GM23338 (cell line): Measurements from ENCODE around the gene ZNF45. TPM values are rescaled to one million over a fixed set of nuclear protein-coding genes. Genes with fewer than 3 reads are reported as not detected.

Experiments used
- ATAC-seq: fragments of 200-7000 bp; cut with Tn5 transposase; 3 replicates; pipeline ENCODE4 v1.9.1; 2020
- DNase-seq: peaks from one replicate; pipeline ENCODE4 v3.0.0-alpha.2; 2015; ENCODE audit warnings: low spot score
- H2AFZ ChIP-seq: fragments of 200-600 bp; sonication (generic); 2 replicates; pipeline ENCODE4 v1.8.0; 2016; ENCODE audit warnings: antibody characterized with exemption, mild to moderate bottlenecking, moderate library complexity
- H3F3A ChIP-seq: fragments of 200-600 bp; sonication (generic); replicated peaks from 2 replicates; pipeline ENCODE4 v1.8.0; 2017; ENCODE audit warnings: antibody characterized with exemption, mixed run types, low read depth
- H3K27ac ChIP-seq: fragments of 200-600 bp; sonication (generic); 2 replicates; pipeline ENCODE4 v1.6.1; 2016; ENCODE audit warnings: low read depth
- H3K27me3 ChIP-seq: fragments of 200-600 bp; sonication (generic); 2 replicates; pipeline ENCODE4 v1.8.0; 2016; ENCODE audit warnings: mild to moderate bottlenecking, mixed run types, moderate library complexity; ENCODE audit not compliant: insufficient read depth
- H3K36me3 ChIP-seq: fragments of 200-600 bp; sonication (generic); 2 replicates; pipeline ENCODE4 v1.8.0; 2016; ENCODE audit warnings: mild to moderate bottlenecking; ENCODE audit not compliant: insufficient read depth
- H3K4me1 ChIP-seq: fragments of 200-600 bp; sonication (generic); 2 replicates; pipeline ENCODE4 v1.8.0; 2016; ENCODE audit warnings: mild to moderate bottlenecking, moderate library complexity; ENCODE audit not compliant: insufficient read depth
- H3K4me2 ChIP-seq: fragments of 200-600 bp; sonication (generic); 2 replicates; pipeline ENCODE4 v1.7.1; 2017; ENCODE audit warnings: mixed run types
- H3K4me3 ChIP-seq: fragments of 200-600 bp; sonication (generic); 2 replicates; pipeline ENCODE4 v1.6.1; 2016; ENCODE audit warnings: mixed run types
- H3K79me2 ChIP-seq: fragments of 200-600 bp; sonication (generic); replicated peaks from 2 replicates; pipeline ENCODE4 v1.8.0; 2017; ENCODE audit warnings: mild to moderate bottlenecking; ENCODE audit not compliant: insufficient read depth
- H3K9me2 ChIP-seq: fragments of 200-600 bp; sonication (generic); 2 replicates; pipeline ENCODE4 v1.8.0; 2017; ENCODE audit not compliant: insufficient read depth
- H4K20me1 ChIP-seq: fragments of 200-600 bp; sonication (generic); replicated peaks from 2 replicates; pipeline ENCODE4 v1.8.0; 2017; ENCODE audit warnings: mild to moderate bottlenecking; ENCODE audit not compliant: insufficient read depth
- H3K27ac Mint-ChIP-seq: 2 replicates; pipeline ENCODE4 v1.8.0; 2020; ENCODE audit warnings: inconsistent platforms, mild to moderate bottlenecking, moderate library complexity, mixed read lengths
- H3K27me3 Mint-ChIP-seq: 3 replicates; pipeline ENCODE4 v1.8.0; 2022; ENCODE audit warnings: low read depth, mild to moderate bottlenecking, moderate library complexity, mixed read lengths, inconsistent platforms; ENCODE audit not compliant: insufficient read depth, poor library complexity
- H3K36me3 Mint-ChIP-seq: 3 replicates; pipeline ENCODE4 v1.8.0; 2021; ENCODE audit warnings: low read depth, mild to moderate bottlenecking, inconsistent platforms, moderate library complexity, mixed read lengths
- H3K4me1 Mint-ChIP-seq: 3 replicates; pipeline ENCODE4 v1.8.0; 2020; ENCODE audit warnings: mild to moderate bottlenecking, inconsistent platforms, mixed read lengths
- H3K4me3 Mint-ChIP-seq: 3 replicates; pipeline ENCODE4 v1.8.0; 2021; ENCODE audit warnings: moderate library complexity, mild to moderate bottlenecking, inconsistent platforms, mixed read lengths
- H3K9me3 Mint-ChIP-seq: 3 replicates; pipeline ENCODE4 v1.8.0; 2020; ENCODE audit warnings: moderate library complexity, mild to moderate bottlenecking, inconsistent platforms, mixed read lengths
- EZH2 ChIP-seq: fragments of 200-600 bp; sonication (generic); IDR thresholded peaks from one replicate; pipeline ENCODE4 v1.8.0; 2017; ENCODE audit warnings: antibody characterized with exemption, mild to moderate bottlenecking, low read depth; ENCODE audit not compliant: unreplicated experiment
- EZH2phosphoT487 ChIP-seq: fragments of 200-600 bp; sonication (generic); IDR thresholded peaks from one replicate; pipeline ENCODE4 v1.8.1; 2018; ENCODE audit warnings: antibody characterized with exemption; ENCODE audit not compliant: unreplicated experiment
- JUNB ChIP-seq: IDR thresholded peaks from one replicate; pipeline ENCODE4 v1.6.1; 2016; ENCODE audit warnings: antibody characterized with exemption; ENCODE audit not compliant: unreplicated experiment
- NANOG ChIP-seq: IDR thresholded peaks from 2 replicates; pipeline ENCODE4 v1.6.1; 2016; ENCODE audit warnings: antibody characterized with exemption, borderline replicate concordance
- STAT1 ChIP-seq: IDR thresholded peaks from one replicate; pipeline ENCODE4 v1.6.1; 2016; ENCODE audit warnings: antibody characterized with exemption; ENCODE audit not compliant: unreplicated experiment
- ZNF331 ChIP-seq: fragments of 250-450 bp; sonication (Bioruptor Pico); IDR thresholded peaks from 2 replicates; pipeline ENCODE4 v1.5.0; 2020; ENCODE audit warnings: low read depth, mild to moderate bottlenecking, moderate library complexity
- polyA plus RNA-seq: library from polyadenylated mRNA; unstranded; fragments of >200 nt; fragmentation: Nextera tagmentation; extraction: Ambion mirVana; gene quantifications from 2 replicates; pipeline ENCODE4 v1.2.1, GENCODE V29; 2016
- total RNA-seq: library from RNA; depleted of rRNA; stranded (reverse); fragments of >200 nt; shearing (Covaris generic); gene quantifications from 2 replicates; pipeline ENCODE4 v1.2.3, GENCODE V29; 2014
- TF ChIP-seq, protein P1 (sequence below): IDR thresholded peaks from 2 replicates; pipeline ENCODE4 v1.6.1; 2016; ENCODE audit warnings: antibody characterized with exemption
- TF ChIP-seq, protein P2 (sequence below): IDR thresholded peaks from one replicate; pipeline ENCODE4 v1.6.1; 2018; ENCODE audit warnings: antibody characterized with exemption; ENCODE audit not compliant: unreplicated experiment

The ZNF45 gene
- total and polyA plus RNA-seq, 2 experiments from 2014 or later: 3.3 to 9.6 TPM

DNA sequence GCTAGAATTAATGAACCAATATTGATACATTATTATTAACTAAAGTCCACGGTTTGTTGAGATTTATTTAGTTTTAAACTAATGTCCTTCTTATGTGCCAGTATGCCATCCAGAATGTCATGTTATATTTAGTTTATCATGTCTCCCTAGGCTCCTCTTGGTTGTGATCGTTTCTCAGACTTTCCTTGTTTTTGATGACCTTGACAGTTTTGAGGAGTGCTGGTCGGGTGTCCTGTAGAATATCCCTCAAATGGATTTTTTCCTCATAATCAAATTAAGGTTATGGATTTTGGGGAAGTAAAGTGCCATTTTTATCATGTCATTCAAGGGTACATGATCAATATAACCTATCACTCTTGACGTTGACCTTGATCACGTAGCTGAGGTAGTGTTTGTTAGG is 6.1 kb upstream of the ZNF45 start:
- Histone ChIP-seq H3K4me3 (no peak overlapping the region), H4K20me1 (no peaks in the 10 kb centered on the region), H3K27ac (no peak overlapping the region), H3K79me2 (no peaks in the 10 kb centered on the region), H3K27me3 (no peaks in the 10 kb centered on the region), H2AFZ (no peak overlapping the region), H3K4me1 (no peaks in the 10 kb centered on the region), H3F3A (no peaks in the 10 kb centered on the region), H3K4me2 (no peak overlapping the region), H3K9me2 (0 out of 2 replicates have a peak, but pooled peaks cover 7% of the 10 kb centered on the region), H3K36me3 (no peaks in the 10 kb centered on the region)
- no peak for DNase-seq
- no peak overlapping the region for H3K4me3 Mint-ChIP-seq
- H3K4me1 Mint-ChIP-seq: no peaks in the 10 kb centered on the region
- TF ChIP-seq STAT1: no peak
- TF ChIP-seq NANOG: no peak
- H3K9me3 Mint-ChIP-seq: peaks cover 40% of the 10 kb centered on the region
- ATAC-seq: no peak
- H3K36me3 Mint-ChIP-seq: no peaks in the 10 kb centered on the region
- H3K27ac Mint-ChIP-seq: no peak overlapping the region
- H3K27me3 Mint-ChIP-seq: peaks cover 5% of the 10 kb centered on the region

DNA sequence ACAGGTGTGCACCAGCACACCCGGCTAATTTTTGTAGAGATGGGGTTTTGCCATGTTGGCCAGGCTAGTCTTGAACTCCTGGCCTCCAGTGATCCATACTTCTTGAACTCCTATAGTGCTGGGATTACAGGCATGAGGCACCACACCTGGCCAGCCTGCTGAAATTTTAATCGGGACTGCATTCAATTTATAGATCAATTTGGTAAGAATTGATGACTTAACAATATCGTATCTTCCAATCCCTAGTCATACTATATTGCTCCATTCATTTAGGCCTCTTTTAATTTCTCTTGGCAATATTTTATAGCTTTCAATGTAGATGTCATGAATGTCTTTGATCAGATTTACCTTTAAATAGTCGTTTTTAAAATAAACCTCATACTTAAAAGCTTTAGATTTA is 5.6 kb upstream of the ZNF45 start:
- no peaks in the 10 kb centered on the region for H3K79me2 ChIP-seq
- H3K27me3 Mint-ChIP-seq: peaks cover 5% of the 10 kb centered on the region
- no peaks in the 10 kb centered on the region for H3K36me3 Mint-ChIP-seq
- H3F3A ChIP-seq: no peaks in the 10 kb centered on the region
- H3K9me3 Mint-ChIP-seq: peaks cover 35% of the 10 kb centered on the region
- no peak overlapping the region for H3K27ac Mint-ChIP-seq
- H3K4me2 ChIP-seq: no peak overlapping the region
- no peak overlapping the region for H3K27ac ChIP-seq
- 0 out of 2 replicates have a peak, but pooled peaks cover 7% of the 10 kb centered on the region for H3K9me2 ChIP-seq
- TF ChIP-seq NANOG: no peak
- no peak for TF ChIP-seq ZNF331
- TF ChIP-seq, protein P1, sequence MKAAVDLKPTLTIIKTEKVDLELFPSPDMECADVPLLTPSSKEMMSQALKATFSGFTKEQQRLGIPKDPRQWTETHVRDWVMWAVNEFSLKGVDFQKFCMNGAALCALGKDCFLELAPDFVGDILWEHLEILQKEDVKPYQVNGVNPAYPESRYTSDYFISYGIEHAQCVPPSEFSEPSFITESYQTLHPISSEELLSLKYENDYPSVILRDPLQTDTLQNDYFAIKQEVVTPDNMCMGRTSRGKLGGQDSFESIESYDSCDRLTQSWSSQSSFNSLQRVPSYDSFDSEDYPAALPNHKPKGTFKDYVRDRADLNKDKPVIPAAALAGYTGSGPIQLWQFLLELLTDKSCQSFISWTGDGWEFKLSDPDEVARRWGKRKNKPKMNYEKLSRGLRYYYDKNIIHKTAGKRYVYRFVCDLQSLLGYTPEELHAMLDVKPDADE: no peak
- no peak for TF ChIP-seq EZH2
- TF ChIP-seq, protein P2, sequence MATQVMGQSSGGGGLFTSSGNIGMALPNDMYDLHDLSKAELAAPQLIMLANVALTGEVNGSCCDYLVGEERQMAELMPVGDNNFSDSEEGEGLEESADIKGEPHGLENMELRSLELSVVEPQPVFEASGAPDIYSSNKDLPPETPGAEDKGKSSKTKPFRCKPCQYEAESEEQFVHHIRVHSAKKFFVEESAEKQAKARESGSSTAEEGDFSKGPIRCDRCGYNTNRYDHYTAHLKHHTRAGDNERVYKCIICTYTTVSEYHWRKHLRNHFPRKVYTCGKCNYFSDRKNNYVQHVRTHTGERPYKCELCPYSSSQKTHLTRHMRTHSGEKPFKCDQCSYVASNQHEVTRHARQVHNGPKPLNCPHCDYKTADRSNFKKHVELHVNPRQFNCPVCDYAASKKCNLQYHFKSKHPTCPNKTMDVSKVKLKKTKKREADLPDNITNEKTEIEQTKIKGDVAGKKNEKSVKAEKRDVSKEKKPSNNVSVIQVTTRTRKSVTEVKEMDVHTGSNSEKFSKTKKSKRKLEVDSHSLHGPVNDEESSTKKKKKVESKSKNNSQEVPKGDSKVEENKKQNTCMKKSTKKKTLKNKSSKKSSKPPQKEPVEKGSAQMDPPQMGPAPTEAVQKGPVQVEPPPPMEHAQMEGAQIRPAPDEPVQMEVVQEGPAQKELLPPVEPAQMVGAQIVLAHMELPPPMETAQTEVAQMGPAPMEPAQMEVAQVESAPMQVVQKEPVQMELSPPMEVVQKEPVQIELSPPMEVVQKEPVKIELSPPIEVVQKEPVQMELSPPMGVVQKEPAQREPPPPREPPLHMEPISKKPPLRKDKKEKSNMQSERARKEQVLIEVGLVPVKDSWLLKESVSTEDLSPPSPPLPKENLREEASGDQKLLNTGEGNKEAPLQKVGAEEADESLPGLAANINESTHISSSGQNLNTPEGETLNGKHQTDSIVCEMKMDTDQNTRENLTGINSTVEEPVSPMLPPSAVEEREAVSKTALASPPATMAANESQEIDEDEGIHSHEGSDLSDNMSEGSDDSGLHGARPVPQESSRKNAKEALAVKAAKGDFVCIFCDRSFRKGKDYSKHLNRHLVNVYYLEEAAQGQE: no peak
- no peak for TF ChIP-seq EZH2phosphoT487
- TF ChIP-seq JUNB: no peak
- TF ChIP-seq STAT1: no peak
- H4K20me1 ChIP-seq: no peaks in the 10 kb centered on the region
- ATAC-seq (no peak), DNase-seq (no peak)
- H3K4me3 ChIP-seq: no peak overlapping the region
- no peak overlapping the region for H3K4me3 Mint-ChIP-seq
- H2AFZ ChIP-seq: no peak overlapping the region
- no peaks in the 10 kb centered on the region for H3K27me3 ChIP-seq
- peaks cover 3% of the 10 kb centered on the region; the same call in 1 of the 2 replicates for H3K4me1 ChIP-seq
- H3K36me3 ChIP-seq: no peaks in the 10 kb centered on the region
- no peaks in the 10 kb centered on the region for H3K4me1 Mint-ChIP-seq
